ENCODE data around the gene STK11IP.

DNA sequence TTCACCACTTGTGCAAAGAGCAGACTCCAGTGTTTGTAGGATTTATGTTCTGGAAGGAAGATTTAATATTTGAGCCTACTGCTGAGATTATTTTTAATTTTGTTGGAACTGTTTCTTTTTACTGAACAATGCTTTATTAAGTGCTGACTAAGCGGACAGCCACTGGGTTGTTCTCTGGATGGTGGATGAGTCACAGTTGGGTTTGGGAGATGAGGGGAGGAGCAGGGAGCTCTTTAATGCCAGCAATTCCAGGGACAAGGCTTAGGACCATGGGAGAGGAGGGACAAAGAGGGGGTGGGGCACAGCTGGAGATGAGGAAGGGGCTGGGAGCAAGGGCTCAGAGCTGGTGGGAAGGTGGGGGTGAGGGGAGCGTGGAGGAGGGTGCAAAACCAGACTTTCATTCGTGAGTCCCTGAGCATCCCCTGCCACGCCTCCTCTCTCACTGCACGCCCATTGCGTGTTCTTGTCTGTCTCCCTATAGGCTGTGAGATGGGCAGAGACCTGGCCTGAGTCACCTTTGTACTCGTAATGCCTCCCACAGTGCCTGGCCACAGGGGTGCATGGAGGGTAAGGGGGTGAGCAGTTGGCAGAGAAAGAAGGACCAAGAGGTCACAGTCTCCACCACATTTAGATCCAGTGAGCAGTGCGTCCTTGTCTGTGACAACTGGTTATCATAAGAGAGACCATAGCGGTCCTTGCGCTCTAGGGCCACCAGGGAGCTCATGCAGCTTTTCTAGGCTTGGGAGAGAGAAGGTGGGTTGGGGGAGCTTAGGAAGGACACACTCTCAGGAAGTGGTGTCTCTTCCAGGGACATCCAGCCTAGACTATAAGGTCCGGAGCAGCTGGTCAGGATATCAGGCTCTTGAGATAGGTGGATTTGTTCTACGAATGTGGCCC lies 48.2 kb downstream of the STK11IP start:
- TF ChIP-seq CTCF (IDR thresholded peaks at IDR 0.05; ENCODE audit: low read depth, low read length, poor library complexity, severe bottlenecking): no peak
- no peak for TF ChIP-seq EZH2phosphoT487 (IDR thresholded peaks at IDR 0.05; ENCODE audit: borderline replicate concordance, low read length)
